Measurements from ENCODE around the gene GPC5.

GPC5 gene

GRCh38 chr13:92574499-92574898, 1176.1 kb downstream of the GPC5 start:
- TF ChIP-seq SIN3A (IDR thresholded peaks at IDR 0.05; ENCODE audit: borderline replicate concordance, insufficient read depth, low read length) (no peak), TAF1 (IDR thresholded peaks at IDR 0.05; ENCODE audit: borderline replicate concordance, insufficient read depth, low read length) (no peak), POLR2AphosphoS5 (IDR thresholded peaks at IDR 0.05; ENCODE audit: low read depth, low read length) (no peak), FOXP2 (optimal IDR thresholded peaks at IDR 0.05; ENCODE audit: borderline replicate concordance, extremely low read depth, extremely low read length, insufficient read depth) (no peak)
- TF ChIP-seq, protein P1, sequence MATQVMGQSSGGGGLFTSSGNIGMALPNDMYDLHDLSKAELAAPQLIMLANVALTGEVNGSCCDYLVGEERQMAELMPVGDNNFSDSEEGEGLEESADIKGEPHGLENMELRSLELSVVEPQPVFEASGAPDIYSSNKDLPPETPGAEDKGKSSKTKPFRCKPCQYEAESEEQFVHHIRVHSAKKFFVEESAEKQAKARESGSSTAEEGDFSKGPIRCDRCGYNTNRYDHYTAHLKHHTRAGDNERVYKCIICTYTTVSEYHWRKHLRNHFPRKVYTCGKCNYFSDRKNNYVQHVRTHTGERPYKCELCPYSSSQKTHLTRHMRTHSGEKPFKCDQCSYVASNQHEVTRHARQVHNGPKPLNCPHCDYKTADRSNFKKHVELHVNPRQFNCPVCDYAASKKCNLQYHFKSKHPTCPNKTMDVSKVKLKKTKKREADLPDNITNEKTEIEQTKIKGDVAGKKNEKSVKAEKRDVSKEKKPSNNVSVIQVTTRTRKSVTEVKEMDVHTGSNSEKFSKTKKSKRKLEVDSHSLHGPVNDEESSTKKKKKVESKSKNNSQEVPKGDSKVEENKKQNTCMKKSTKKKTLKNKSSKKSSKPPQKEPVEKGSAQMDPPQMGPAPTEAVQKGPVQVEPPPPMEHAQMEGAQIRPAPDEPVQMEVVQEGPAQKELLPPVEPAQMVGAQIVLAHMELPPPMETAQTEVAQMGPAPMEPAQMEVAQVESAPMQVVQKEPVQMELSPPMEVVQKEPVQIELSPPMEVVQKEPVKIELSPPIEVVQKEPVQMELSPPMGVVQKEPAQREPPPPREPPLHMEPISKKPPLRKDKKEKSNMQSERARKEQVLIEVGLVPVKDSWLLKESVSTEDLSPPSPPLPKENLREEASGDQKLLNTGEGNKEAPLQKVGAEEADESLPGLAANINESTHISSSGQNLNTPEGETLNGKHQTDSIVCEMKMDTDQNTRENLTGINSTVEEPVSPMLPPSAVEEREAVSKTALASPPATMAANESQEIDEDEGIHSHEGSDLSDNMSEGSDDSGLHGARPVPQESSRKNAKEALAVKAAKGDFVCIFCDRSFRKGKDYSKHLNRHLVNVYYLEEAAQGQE (IDR thresholded peaks at IDR 0.05; ENCODE audit: insufficient read depth in 1 of 2, low read depth in 2 of 2, low read length in 2 of 2), result no peak

GRCh38 chr13:92575777-92576176, 1177.4 kb downstream of the GPC5 start:
- TF ChIP-seq, protein P1 (IDR thresholded peaks at IDR 0.05; ENCODE audit: insufficient read depth in 1 of 2, low read depth in 2 of 2, low read length in 2 of 2), result no peak
- TF ChIP-seq POLR2AphosphoS5 (IDR thresholded peaks at IDR 0.05; ENCODE audit: low read depth, low read length) (no peak), FOXP2 (optimal IDR thresholded peaks at IDR 0.05; ENCODE audit: borderline replicate concordance, extremely low read depth, extremely low read length, insufficient read depth) (no peak), SIN3A (IDR thresholded peaks at IDR 0.05; ENCODE audit: borderline replicate concordance, insufficient read depth, low read length) (no peak), TAF1 (IDR thresholded peaks at IDR 0.05; ENCODE audit: borderline replicate concordance, insufficient read depth, low read length) (no peak)

- TF ChIP-seq, protein P1 (IDR thresholded peaks at IDR 0.05; ENCODE audit: insufficient read depth in 1 of 2, low read depth in 2 of 2, low read length in 2 of 2), result no peak
- TF ChIP-seq POLR2AphosphoS5 (IDR thresholded peaks at IDR 0.05; ENCODE audit: low read depth, low read length) (no peak), SIN3A (IDR thresholded peaks at IDR 0.05; ENCODE audit: borderline replicate concordance, insufficient read depth, low read length) (no peak), FOXP2 (optimal IDR thresholded peaks at IDR 0.05; ENCODE audit: borderline replicate concordance, extremely low read depth, extremely low read length, insufficient read depth) (no peak), TAF1 (IDR thresholded peaks at IDR 0.05; ENCODE audit: borderline replicate concordance, insufficient read depth, low read length) (no peak)
These were observed 1179.9 kb downstream of the GPC5 start for GRCh38 chr13:92578358-92578757.

GRCh38 chr13:92589955-92590354, 1191.5 kb downstream of the GPC5 start:
- TF ChIP-seq, protein P1 (IDR thresholded peaks at IDR 0.05; ENCODE audit: insufficient read depth in 1 of 2, low read depth in 2 of 2, low read length in 2 of 2), result no peak
- TF ChIP-seq FOXP2 (optimal IDR thresholded peaks at IDR 0.05; ENCODE audit: borderline replicate concordance, extremely low read depth, extremely low read length, insufficient read depth), result no peak
- TF ChIP-seq POLR2AphosphoS5 (IDR thresholded peaks at IDR 0.05; ENCODE audit: low read depth, low read length), result no peak
- TF ChIP-seq SIN3A (IDR thresholded peaks at IDR 0.05; ENCODE audit: borderline replicate concordance, insufficient read depth, low read length), result no peak
- no peak for TF ChIP-seq TAF1 (IDR thresholded peaks at IDR 0.05; ENCODE audit: borderline replicate concordance, insufficient read depth, low read length)

DNA sequence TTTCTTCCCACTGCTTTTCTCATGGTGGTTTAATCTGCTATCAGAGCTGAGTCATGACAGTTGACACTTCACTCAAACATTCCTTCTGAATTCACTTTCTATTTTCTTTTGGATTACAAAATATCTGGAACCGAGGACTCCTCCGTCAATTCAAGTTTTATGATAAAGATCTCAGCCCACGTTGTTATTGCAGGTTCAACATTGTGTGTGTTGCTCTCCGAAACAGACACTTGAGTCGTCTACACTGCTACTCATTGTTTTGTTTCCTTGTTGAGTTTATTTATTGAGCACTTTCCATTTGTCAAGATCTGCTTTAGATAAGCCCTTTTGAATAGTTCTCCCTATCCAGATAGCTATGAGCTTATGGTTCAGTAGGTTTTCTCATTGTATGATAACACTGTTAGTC, 1192.1 kb downstream of the GPC5 start:
- TF ChIP-seq FOXP2 (optimal IDR thresholded peaks at IDR 0.05; ENCODE audit: borderline replicate concordance, extremely low read depth, extremely low read length, insufficient read depth), result no peak
- TF ChIP-seq POLR2AphosphoS5 (IDR thresholded peaks at IDR 0.05; ENCODE audit: low read depth, low read length), result no peak
- TF ChIP-seq, protein P1 (IDR thresholded peaks at IDR 0.05; ENCODE audit: insufficient read depth in 1 of 2, low read depth in 2 of 2, low read length in 2 of 2), result no peak
- no peak for TF ChIP-seq SIN3A (IDR thresholded peaks at IDR 0.05; ENCODE audit: borderline replicate concordance, insufficient read depth, low read length)
- no peak for TF ChIP-seq TAF1 (IDR thresholded peaks at IDR 0.05; ENCODE audit: borderline replicate concordance, insufficient read depth, low read length)

Data from PFSK-1 (cell line).